ENCODE measurements around the gene MTUS2.

Gene MTUS2

GRCh38 chr13:29156136-29156535 is 336.0 kb downstream of the MTUS2 start:
- TF ChIP-seq CTCF (IDR thresholded peaks at IDR 0.05), result no peak

GRCh38 chr13:29159871-29160270 is 339.7 kb downstream of the MTUS2 start:
- TF ChIP-seq CTCF (IDR thresholded peaks at IDR 0.05), result no peak

- TF ChIP-seq CTCF (IDR thresholded peaks at IDR 0.05), result no peak
Measured at GRCh38 chr13:29160862-29161261, 340.7 kb downstream of the MTUS2 start.

GRCh38 chr13:29161676-29162075 is 341.5 kb downstream of the MTUS2 start:
- TF ChIP-seq CTCF (IDR thresholded peaks at IDR 0.05), result no peak

- TF ChIP-seq CTCF (IDR thresholded peaks at IDR 0.05), result no peak
Measured at GRCh38 chr13:29162638-29163235, 342.6 kb downstream of the MTUS2 start.

GRCh38 chr13:29164116-29164515 is 344.0 kb downstream of the MTUS2 start:
- no peak for TF ChIP-seq CTCF (IDR thresholded peaks at IDR 0.05)

DNA sequence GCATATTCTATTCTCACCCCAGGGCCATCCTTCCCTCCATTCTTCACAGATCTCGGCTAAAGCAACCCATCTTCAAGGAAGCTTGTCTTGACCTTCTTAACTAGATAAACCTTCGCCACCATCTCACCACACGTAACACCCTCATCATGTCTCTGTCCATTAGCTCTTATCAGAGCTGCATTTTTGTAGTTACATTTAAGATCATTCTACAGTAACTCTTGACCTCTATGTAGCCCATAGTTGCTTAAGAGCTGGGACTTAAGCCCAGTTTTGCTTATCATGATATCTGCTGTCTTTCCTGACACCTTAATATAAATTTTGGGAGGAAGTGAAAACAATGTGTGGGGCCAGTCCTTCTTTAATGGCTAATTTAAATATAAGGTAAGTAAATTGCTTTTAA is 345.1 kb downstream of the MTUS2 start:
- TF ChIP-seq CTCF (IDR thresholded peaks at IDR 0.05), result no peak

DNA sequence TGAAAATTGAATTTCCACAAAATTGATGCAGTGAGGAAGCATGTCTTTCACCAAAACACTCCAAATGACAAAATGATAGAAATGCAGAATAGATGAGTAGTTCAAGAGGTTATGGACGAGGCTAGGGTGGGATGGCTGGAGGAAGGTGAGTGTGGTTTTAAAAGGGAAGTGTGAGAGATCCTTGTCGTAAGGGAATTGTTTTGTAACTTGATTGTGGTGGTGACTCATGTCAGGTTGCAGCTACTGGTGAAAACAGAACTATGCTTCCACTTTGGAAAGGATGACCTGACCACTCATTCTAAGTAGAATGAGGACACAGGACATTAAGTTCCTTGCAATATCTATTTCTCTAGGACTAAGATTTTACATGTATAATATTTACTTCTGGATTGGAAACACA is 345.7 kb downstream of the MTUS2 start:
- TF ChIP-seq CTCF (IDR thresholded peaks at IDR 0.05), result no peak
